T-helper 1 cell (primary cell): Measurements from ENCODE around the gene IPO11.
"Not testable (repeated sequence)": the region's sequence is repeated elsewhere in the genome, so short reads cannot be mapped to it uniquely, and the experiment has no call there.

Experiments used
- DNase-seq, 5 donors: peaks; one replicate each; pipeline ENCODE4 v3.0.0-alpha.2; 2012 to 2020

Gene IPO11

DNA sequence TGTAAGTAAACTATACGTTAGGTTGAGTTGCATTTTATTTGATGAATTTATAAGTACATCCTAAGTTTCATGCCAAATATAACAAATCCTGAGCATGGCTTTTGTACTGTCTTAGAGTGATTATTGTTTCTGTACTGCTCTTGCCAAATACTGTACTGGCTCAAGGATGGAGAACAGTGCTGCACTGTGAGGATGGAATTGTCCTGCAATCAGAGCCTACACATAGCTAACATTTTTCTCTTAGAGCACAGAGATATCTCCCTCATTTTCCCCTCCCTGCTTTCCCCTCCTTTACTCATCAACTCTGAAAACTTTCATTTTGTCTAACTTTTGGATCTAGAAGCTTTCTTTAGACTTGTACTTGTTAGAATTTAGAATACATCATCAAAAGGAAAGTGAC lies 194.3 kb downstream of the IPO11 start:
- DNase-seq: no peak

DNA sequence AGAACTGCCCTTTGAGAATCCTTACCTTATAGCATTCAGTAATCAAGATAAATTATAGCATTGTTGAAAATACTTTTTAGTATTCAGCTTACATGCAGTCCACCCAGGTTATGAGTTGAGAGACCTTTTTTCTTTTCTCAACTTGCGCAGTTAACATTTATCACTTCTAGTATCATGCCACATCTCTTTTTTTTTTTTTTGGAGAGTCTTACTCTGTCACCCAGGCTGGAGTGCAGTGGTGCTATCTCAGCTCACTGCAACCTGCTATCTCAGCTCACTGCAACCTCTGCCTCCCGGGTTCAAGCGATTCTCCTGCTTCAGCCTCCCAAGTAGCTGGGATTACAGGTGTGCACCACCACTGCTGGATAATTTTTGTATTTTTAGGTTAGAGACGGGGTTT lies 195.1 kb downstream of the IPO11 start:
- DNase-seq: no peak

DNA sequence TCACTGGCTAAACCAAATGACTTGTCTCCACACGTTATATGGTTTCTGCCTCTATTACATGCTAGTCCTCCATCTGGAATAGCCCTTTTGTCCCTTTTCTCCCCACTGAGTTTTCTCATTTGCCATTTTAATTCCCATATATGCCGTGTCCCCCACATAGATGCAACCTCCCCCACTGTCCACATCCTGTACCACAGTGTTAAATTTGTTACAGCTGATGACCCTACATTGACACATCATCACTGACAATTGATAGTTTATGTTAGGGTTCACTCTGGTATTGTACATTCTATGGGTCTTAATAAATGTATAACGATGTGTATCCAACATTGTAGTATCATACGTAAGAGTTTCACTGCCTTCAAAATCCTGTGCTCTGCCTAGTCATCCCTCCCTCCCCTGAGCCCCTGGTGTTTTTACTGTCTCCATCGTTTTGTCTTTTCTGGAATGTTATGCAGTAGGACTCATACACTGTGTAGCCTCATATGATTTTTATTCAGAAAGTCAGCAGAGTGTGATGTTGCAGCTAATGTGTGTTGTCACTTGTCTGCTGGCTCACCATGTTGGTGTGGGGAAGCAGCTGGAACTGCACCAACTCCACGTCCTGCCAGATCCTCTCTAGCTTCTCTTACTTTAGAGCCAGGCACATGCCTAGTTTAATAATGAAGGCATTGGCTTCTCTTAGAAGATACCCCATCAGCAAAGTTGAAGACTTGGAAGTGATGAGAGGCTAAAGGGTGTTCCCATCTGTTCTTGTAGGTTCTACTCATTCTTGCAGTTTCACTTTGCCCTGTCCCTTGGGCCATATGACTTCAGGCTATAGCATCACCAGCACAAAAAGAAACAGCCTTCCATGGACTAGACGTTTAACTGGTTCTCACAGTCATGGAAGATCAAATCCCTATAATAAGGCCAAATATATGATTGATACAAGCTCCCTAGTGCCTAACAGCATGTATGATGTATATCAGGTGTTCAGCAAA lies 196.3 kb downstream of the IPO11 start:
- DNase-seq: no peak

DNA sequence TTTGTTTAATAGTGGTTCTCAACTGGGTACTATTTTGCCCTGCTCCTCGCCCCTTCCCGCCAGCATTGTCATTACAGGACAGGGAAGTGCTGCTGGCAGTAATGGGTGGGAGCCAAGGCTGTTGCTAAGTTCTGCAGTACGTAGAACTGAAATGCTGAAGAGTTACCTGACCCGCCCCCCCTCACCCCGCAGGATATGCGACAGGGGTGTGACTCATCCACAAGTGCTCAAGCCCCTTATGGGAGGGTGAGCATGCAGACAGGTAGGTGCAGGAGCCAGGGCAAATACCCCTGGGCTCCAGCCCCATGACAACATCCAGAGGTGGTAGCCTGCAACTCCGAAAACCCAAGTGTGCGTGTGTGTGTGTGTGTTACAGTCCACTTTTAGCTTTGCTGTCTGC lies 201.8 kb downstream of the IPO11 start:
- DNase-seq: no peak

DNA sequence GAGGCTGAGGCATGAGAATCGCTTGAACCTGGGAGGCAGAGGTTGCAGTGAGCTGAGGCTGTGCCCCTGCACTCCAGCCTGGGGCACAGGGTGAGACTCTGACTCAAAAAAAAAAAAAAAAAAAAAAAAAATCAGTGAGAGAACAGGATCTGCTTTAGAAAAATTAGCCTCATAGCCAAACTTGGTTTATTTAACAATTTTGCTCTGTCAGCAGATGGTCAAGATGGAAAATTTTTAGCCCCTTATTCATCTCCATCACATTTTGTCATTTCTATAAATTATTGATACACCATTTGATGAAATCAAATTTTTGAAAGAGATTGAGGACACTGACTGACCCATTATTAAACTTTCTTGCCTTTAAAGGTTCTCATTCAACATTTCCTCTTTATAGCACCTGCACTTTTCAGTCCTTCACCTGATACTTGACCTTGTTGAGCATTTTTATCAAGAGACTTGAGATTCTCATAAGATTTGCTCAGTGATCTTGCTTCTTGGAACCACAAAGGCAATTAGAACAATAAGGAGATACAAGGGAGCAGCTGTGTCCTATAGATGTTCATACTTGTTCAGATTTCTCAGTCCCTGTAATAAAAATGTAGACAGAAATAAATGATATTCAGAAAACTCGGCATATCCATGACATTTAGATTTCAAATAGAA lies 204.2 kb downstream of the IPO11 start:
- DNase-seq: no peak

DNA sequence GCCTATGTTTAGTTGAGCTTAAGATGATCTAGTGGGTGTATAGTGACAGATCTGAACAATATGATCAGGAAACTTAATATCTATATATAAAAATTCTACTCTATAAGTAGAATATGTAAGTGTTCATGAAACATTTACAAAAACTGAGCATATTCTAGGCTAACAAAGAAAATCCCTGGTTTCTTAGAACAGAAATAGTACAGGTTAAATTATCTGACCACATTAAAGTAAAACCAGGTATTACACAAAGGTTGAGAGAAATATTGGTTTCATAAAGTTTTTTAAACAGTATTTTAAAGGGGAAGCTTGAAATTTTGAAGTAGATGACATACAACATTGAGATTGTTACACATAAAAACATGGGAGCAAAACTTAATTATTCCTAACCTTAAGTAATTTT lies 205.4 kb downstream of the IPO11 start:
- DNase-seq: no peak

DNA sequence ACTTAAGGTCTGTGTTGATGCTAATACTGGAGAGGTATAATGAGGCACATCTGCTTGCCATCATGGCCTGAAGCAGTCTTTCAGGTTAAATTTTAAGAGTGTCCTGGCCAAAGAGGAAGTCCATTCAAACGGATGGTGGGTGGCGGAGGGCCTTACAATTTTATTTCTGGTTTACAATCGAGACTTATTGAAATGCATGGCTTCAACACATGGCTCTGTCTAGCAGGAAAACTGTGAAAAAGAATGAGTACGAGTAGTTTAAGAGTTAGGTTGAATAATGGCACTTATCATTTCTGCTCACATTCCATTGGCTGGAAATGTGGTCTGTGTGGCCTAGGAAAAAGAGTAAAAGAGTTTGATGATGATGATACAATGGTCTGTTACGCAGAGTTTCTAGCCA lies 208.2 kb downstream of the IPO11 start:
- DNase-seq: no peak

DNA sequence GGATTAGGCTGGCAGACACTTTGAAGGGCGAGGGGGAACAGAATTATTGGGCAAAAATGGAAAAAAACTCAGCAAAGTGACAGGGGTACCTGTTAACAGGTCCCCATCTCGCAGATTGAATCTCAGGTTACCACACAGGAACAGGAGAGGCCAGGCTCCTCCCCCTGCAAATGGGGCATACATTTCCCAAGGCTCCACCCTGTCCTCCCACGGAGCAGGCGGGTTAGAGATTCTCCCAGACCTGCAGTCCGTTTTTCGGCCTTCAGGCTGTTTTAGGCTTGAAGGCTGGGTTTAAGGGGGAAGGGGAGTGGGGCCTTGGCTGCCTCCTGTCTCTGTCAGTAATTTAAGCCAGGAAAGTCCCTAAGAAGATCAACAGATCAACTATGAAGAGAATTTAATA lies 208.7 kb downstream of the IPO11 start:
- DNase-seq: no peak

DNA sequence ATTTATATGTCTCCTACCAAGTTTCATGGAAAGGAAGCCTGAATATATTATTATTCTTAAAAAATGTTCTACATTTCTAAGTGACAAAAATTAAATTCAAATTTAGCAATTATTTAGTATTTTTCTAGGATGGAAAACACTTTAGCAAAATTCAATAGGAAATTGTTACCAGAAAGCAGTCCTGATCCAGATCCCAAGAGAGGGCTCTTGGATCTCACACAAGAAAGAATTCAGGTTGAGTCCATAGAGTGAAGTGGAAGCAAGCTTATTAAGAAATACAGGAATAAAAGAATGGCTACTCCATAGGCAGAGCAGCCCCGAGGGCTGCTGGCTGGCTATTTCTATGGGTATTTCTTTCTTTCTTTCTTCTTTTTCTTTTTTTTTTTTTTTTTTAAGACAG lies 210.7 kb downstream of the IPO11 start:
- no peak for DNase-seq

DNA sequence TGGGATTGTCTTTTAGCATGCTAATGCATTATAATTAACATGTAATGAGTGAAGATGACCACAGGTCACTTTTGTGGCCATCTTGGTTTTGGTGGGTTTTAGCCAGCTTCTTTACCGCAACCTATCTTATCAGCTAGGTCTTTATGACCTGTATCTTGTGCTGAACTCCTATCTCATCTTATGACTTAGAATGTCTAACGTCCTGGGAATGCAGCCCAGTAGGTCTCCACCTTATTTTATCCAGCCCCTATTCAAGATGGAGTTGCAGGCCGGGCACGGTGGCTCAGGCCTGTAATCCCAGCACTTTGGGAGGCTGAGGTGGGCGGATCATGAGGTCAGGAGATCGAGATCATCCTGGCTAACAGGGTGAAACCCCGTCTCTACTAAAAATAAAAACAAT lies 211.9 kb downstream of the IPO11 start:
- not testable (repeated sequence) for DNase-seq

DNA sequence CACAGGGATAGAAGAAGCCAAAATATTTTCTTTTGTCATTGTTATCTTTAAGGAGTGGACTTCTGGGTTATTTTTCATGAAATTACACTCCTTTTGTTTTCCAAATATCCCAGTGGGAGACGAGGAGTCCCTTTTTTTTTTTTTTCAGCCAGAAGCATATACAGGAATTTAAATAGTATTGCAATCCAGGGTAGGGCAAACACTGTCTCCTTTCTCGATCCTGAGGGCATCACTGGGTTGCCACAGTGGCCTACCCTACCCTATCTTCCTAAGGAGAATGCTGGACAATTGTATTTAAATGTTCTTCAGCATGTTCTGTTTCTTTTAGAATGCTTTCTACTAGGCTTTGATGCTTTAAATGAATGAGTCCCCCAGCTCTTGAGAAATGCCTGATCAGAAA lies 214.0 kb downstream of the IPO11 start:
- no peak for DNase-seq

DNA sequence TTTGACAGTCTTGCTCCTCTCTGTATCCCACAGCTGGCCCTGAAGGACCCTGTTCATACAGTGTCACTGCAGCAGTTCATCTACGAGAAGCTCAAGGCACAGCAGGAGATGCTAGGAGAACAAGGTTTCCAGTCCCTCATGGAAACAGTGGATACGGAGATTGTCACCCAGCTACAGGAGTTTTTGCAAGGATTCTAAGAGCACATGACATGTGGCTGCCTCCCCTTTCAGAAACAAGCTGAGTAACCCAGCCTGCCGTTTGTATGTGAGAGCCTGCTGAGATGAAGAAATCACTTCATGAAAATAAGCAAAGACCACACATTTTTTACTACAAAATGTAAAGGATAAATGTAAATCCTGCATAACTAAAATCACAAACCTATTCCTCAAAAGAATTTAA lies 214.6 kb downstream of the IPO11 start:
- DNase-seq: no peak

DNA sequence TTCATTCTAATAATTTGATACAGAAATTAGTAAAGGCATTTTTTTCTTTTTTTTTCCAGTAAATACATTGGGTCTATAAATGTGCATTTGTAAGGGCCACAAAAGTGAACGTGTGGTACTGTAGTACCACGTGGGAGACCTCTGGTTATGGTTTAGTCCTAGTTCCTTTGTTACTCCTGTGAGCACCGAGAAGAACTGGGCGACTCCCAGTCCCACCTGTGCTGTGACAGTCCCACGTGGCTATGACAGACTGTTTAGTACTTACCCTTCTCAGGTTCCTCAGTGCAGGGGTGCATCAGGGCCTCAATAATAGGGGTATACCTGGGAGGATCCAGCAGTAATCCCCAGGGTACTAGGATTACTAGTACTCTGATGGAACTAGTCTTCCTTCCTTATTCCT lies 215.3 kb downstream of the IPO11 start:
- DNase-seq: no peak

DNA sequence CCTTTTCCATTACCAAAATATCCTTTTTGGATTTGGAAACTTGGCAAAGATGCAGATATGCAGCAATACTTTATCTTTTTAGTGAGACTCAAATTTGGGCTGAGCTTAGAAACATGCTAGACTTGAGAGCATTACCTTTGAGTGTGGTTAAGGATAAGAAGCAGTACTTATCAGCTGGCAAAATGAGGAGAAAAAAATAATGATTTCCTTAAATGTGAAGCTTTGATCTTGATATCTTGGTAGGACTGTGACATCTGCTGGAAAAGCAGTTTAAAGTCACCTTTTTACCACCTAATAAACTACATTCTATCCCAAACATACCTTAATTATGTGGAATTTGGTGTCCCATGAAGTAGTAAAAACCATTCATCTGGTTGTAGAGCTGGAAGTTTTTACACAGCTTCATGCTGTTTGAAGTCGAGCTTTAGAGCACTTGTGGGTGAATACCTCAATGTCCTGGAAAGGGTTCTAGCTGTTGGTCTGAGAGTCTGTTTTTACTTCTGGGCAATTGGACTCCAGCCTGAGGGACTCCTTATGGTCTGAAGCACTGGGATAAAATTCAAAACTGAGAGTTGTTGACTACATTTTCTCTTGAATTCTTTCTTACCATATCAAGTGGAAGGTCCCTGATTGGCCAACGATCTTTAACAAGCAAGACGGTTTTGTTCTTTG lies 219.5 kb downstream of the IPO11 start:
- DNase-seq: no peak

DNA sequence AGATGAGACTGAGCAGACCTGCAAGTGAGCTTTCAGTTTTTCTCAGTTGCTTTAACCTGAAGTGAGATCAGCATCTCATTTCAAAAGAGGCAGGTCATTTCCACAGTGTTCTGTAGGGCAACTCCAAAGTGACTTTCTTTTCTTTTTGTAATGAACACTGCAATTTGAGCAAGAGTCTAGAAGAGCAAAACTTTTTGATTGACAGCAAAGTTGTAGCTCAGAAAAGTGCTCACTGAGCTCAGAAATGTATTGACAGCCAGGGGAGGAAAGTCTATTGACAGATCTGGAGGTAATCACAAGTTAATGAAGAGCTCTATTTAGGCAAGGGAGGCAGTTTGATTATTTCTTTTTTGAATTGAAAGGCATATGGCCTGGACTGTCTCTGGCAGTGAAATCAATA lies 220.7 kb downstream of the IPO11 start:
- DNase-seq: no peak

DNA sequence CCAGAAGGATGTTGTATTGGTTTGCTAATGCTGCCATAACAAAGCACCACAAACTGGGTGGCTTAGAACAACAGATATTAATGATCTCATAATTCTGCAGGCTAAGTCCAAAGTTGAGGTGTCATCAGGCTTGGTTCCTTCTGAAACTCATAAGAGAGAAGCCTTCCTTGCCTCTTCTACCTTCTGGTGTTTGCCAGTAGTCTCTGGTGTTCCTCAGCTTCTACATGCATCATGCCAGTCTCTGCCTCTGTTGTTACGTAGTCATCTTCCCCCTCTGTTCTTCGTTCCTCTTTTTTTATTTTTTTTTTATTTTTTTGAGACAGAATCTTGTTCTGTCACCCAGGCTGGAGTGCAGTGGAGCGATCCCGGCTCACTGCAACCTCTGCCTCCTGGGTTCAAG lies 227.9 kb downstream of the IPO11 start:
- no peak for DNase-seq

DNA sequence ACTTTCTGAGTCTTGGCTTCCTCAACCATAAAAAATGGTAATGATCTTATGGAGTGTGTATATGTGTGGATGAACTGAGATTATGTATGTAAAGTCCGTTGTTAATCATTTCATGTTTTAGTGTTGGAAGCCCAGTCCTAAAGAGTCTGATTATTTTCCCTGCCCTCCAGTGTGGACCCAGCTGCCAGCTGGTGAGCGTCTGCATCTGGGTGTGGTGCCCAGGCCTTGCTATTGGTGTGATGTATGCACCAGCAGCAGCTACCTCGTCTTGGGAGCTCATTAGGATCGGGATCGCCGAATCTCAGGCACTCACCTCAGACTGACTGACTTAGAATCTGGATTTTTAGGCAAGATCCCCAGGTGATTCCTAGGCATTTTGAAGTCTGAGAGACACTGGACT lies 229.9 kb downstream of the IPO11 start:
- DNase-seq: no peak

DNA sequence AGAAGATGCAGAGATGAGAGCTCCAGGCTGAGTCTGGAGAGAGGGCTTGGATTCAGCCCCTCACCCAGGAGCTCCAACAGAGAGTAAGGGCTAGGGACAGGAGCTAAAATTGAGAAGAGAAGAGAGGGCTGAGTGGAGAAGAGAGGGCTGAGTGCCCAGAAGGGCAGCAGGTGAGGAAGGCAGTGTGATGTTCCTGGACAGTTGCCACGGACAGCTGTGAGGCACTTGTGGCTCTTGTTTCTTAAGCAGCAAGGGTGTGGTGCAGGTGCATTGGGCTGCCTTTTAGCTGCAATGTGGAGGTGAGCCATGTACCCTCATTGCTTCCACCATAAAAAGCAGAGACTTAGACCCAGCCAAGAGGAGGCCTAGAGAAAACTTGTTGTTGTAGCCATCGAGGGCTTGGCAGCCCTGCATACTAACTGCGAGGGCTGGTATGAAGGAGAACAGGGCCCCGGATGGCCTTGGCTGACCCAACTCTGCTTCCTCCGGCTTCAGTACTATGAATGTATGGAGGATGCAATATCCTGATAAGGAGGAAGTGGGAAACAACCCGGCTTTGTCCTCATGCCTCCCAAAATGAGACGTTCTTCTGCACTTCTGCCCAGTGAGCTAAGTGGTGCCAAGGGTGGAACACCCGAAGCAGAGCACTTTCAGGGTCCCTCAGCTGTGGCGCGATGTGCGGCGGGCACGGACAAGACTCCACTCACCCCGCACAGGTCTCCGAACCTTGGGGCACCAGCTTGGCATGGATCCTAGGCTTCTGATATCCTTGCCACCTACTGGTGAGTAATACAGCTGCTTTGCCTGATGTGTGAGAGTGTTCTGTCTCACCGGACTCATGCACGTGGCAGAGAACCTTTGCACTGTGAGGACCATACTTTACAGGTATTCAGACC lies 231.2 kb downstream of the IPO11 start:
- no peak for DNase-seq

DNA sequence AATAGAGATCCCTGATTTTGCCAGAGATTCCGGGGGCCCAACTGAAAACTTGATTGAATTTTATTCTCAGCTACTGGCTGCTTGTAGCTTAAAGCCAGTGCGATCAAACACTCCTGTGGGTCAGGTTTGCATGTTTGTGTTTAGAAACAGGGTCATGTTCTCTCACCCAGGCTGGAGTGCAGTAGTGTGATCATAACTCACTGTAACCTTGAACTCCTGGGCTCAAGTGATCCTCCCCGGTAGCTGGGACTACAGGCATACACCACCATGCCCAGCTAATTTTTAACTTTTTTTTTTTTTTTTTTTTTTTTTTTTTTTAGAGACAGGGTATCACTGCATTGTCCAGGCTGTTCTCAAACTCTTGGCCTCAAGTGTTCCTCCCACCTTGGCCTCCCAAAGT lies 232.7 kb downstream of the IPO11 start:
- no peak for DNase-seq

DNA sequence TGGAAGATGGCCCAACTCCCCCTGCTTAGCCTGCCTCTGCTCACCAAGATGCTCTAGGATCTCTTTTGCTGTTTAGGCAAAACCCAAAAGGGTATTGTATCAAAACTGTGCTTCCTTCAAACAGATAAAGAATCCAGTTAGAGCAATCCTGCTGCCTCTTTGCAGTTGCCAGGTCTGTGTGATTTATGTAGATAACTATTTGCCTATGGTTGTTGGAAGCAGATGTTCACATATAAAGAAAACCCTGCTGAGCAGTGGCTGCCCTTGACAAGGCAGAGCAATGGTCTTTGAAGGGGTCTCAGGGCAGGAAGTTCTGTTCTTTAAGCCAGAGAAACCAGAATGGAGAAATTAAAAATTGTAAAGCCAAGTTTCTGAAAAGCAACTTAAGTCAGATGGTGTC lies 234.7 kb downstream of the IPO11 start:
- DNase-seq: no peak

DNA sequence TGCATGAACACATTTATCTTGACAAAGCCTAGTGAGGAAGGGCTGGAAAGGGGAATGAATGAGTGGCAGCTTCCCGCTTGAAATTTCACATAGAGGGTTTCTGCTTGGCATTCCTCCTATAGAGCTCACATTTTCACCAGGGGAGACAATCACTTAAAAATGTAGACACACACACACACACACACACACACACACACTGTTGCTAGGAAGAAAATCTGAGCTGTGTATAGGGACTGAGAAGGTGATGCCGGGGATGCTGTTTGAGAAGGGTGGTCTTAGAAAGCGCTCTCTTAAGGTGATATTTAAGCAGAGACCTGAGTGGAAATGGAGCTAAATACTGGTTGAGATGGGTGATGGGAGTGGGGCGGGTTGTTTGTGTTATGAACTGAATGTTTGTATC lies 236.5 kb downstream of the IPO11 start:
- DNase-seq: no peak

DNA sequence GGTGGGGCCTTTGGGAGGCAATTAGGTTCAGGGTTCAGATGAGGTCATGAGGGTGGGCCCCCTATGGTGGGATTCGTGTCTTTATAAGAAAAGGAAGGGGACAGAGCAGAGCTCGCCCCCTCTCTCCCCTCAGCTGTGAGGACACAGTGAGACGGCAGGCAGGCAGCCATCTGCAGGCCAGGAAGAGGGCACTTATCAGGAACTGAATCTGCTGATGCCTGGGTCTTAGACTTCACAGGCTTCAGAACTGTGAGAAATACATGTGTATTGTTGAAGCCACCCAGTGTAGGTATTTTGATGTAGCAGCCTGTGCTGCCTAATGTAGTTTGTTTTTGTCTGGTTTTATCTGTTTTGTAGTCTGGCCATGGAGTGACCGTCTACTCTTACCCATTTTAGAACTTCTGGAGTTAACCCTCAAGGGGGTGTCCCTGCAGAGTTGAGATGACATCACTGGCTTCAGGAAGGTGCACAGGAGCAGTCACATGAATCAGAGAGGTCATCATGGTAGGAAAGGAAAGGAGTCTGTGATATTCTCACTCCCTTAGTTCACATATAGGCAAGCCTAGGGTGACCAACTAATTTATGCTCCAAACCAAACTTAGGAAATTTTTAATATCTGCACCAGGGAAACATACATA lies 237.0 kb downstream of the IPO11 start:
- no peak for DNase-seq
